Thyroid gland (tissue), 4 donors: ENCODE data around the gene ACBD3.

Experiments
- CTCF ChIP-seq, 6 experiments: fragments of 200-600 bp in 3 of 6; fragments of 450-650 bp in 3 of 6; sonication (generic) in 3 of 6; IDR thresholded peaks; one replicate each; pipeline ENCODE4 v1.5.1; 2016 to 2019; ENCODE audit warnings: antibody characterized with exemption in 6 of 6, mild to moderate bottlenecking in 2 of 6, inconsistent platforms in 1 of 6, moderate library complexity in 1 of 6
- POLR2A ChIP-seq, 2 donors: fragments of 450-650 bp; IDR thresholded peaks; one replicate each; pipeline ENCODE4 v1.6.1; 2017; ENCODE audit warnings: antibody characterized with exemption in 2 of 2, mild to moderate bottlenecking in 2 of 2, moderate library complexity in 1 of 2

GRCh38 chr1:226204198-226204597, 17.7 kb upstream of the ACBD3 start:
- TF ChIP-seq CTCF (IDR thresholded peaks at IDR 0.05) (no peak), POLR2A (IDR thresholded peaks at IDR 0.05) (no peak)
